GM21367 (cell line): Measurements from ENCODE around the gene PLA2G12B.
"Not testable (repeated sequence)": the region's sequence is repeated elsewhere in the genome, so short reads cannot be mapped to it uniquely, and the experiment has no call there.

ENCODE experiments used
- ATAC-seq: cut with Tn5 transposase; IDR thresholded peaks from one replicate; pipeline ENCODE4 v1.9.1; 2021; ENCODE audit not compliant: unreplicated experiment

PLA2G12B gene

GRCh38 chr10:72954596-72955554 lies at the start of gene PLA2G12B:
PLA2G12B (minus strand) TSS chr10:72954806; CDS start chr10:72954685, 121 bp downstream.
- ATAC-seq: no peak

GRCh38 chr10:73003822-73004221 lies 49.2 kb upstream of the PLA2G12B start:
- ATAC-seq: no peak

- ATAC-seq: no peak
Measured at GRCh38 chr10:73000973-73001372, 46.4 kb upstream of the PLA2G12B start.

- no peak for ATAC-seq
Measured at GRCh38 chr10:72997099-72997498, 42.5 kb upstream of the PLA2G12B start.

GRCh38 chr10:72995459-72995858 lies 40.9 kb upstream of the PLA2G12B start:
- ATAC-seq: not testable (repeated sequence)

GRCh38 chr10:72989771-72990170 lies 35.2 kb upstream of the PLA2G12B start:
- not testable (repeated sequence) for ATAC-seq

- not testable (repeated sequence) for ATAC-seq
Measured at GRCh38 chr10:72984618-72985017, 30.0 kb upstream of the PLA2G12B start.

GRCh38 chr10:72981882-72982529 lies 27.4 kb upstream of the PLA2G12B start:
- no peak for ATAC-seq

- ATAC-seq: no peak
Measured at GRCh38 chr10:72981028-72981881, 26.6 kb upstream of the PLA2G12B start.

- no peak for ATAC-seq
Measured at GRCh38 chr10:72980348-72980747, 25.7 kb upstream of the PLA2G12B start.

- ATAC-seq: no peak
Measured at GRCh38 chr10:72979709-72980108, 25.1 kb upstream of the PLA2G12B start.

- ATAC-seq: no peak
Measured at GRCh38 chr10:72976886-72977285, 22.3 kb upstream of the PLA2G12B start.

GRCh38 chr10:72956001-72956400 lies 1.4 kb upstream of the PLA2G12B start:
- no peak for ATAC-seq

- ATAC-seq: no peak
Measured at GRCh38 chr10:72954230-72954595, 393 bp downstream of the PLA2G12B start.

GRCh38 chr10:72953687-72954086 lies 919 bp downstream of the PLA2G12B start:
- ATAC-seq: no peak

- ATAC-seq: no peak
Measured at GRCh38 chr10:72952642-72953158, 1.9 kb downstream of the PLA2G12B start.

- ATAC-seq: no peak
Measured at GRCh38 chr10:72952189-72952588, 2.4 kb downstream of the PLA2G12B start.

- no peak for ATAC-seq
Measured at GRCh38 chr10:72951760-72952159, 2.8 kb downstream of the PLA2G12B start.

GRCh38 chr10:72948762-72949161 lies 5.8 kb downstream of the PLA2G12B start:
- ATAC-seq: no peak

GRCh38 chr10:72946963-72947362 lies 7.6 kb downstream of the PLA2G12B start:
- ATAC-seq: no peak
